Peyer's patch (tissue), 4 donors: ENCODE measurements around the gene CDH2. TPM values are rescaled to one million over a fixed set of nuclear protein-coding genes. Genes with fewer than 3 reads are reported as not detected.

Experiments used
- DNase-seq, 3 donors: peaks; one replicate each; pipeline ENCODE4 v3.0.0-alpha.2; 2017 to 2019
- H3K27ac ChIP-seq, 4 donors: fragments of 200-600 bp; sonication (generic); one replicate each; pipeline ENCODE4 v1.5.1; 2016 to 2019
- H3K27me3 ChIP-seq, 2 donors: fragments of 200-600 bp; sonication (generic); one replicate each; pipeline ENCODE4 v1.5.1; 2019
- H3K36me3 ChIP-seq, 3 donors: fragments of 200-600 bp; sonication (generic); one replicate each; pipeline ENCODE4 v1.5.1; 2016 to 2019
- H3K4me1 ChIP-seq, 4 donors: fragments of 200-600 bp; sonication (generic); one replicate each; pipeline ENCODE4 v1.5.1; 2016 to 2019
- H3K4me3 ChIP-seq, 4 donors: fragments of 200-600 bp; sonication (generic); 1 replicate in 3 of 4; 2 replicates in 1 of 4; pipeline ENCODE4 v1.5.1; 2016 to 2019; ENCODE audit warnings: mild to moderate bottlenecking in 1 of 4
- H3K9me3 ChIP-seq, 4 donors: fragments of 200-600 bp; sonication (generic); one replicate each; pipeline ENCODE4 v1.5.1; 2016 to 2019; ENCODE audit warnings: mild to moderate bottlenecking in 1 of 4
- POLR2A ChIP-seq, 2 donors: fragments of 450-650 bp; IDR thresholded peaks; one replicate each; pipeline ENCODE4 v1.5.1; 2017; ENCODE audit warnings: antibody characterized with exemption in 2 of 2, mild to moderate bottlenecking in 2 of 2, moderate library complexity in 2 of 2
- total RNA-seq, 4 donors: library from RNA; depleted of rRNA; stranded (reverse); fragments of >200 nt; gene quantifications; one replicate each; pipeline ENCODE4 v1.1.0, GENCODE V29; 2016
- TF ChIP-seq, protein P1 (sequence below), 6 experiments: fragments of 450-650 bp in 4 of 6; fragments of 200-600 bp in 2 of 6; sonication (generic) in 1 of 6; IDR thresholded peaks; one replicate each; pipeline ENCODE4 v1.5.1; 2017 to 2019; ENCODE audit warnings: antibody characterized with exemption in 6 of 6, mild to moderate bottlenecking in 3 of 6, moderate library complexity in 1 of 6

The CDH2 gene
- total RNA-seq, 4 donors from 2014 or later, result 0.66 to 1.3 TPM; not detected in 2

GRCh38 chr18:28095041-28095440 is 81.9 kb downstream of the CDH2 start:
- Histone ChIP-seq H3K9me3 (no peaks in the 10 kb centered on the region), H3K27me3 (no peaks in the 10 kb centered on the region), H3K27ac (no peak overlapping the region), H3K4me3 (no peak overlapping the region), H3K36me3 (no peaks in the 10 kb centered on the region), H3K4me1 (no peaks in the 10 kb centered on the region)
- DNase-seq, result no peak
- TF ChIP-seq POLR2A (IDR thresholded peaks at IDR 0.05), result no peak
- TF ChIP-seq, protein P1, sequence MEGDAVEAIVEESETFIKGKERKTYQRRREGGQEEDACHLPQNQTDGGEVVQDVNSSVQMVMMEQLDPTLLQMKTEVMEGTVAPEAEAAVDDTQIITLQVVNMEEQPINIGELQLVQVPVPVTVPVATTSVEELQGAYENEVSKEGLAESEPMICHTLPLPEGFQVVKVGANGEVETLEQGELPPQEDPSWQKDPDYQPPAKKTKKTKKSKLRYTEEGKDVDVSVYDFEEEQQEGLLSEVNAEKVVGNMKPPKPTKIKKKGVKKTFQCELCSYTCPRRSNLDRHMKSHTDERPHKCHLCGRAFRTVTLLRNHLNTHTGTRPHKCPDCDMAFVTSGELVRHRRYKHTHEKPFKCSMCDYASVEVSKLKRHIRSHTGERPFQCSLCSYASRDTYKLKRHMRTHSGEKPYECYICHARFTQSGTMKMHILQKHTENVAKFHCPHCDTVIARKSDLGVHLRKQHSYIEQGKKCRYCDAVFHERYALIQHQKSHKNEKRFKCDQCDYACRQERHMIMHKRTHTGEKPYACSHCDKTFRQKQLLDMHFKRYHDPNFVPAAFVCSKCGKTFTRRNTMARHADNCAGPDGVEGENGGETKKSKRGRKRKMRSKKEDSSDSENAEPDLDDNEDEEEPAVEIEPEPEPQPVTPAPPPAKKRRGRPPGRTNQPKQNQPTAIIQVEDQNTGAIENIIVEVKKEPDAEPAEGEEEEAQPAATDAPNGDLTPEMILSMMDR (IDR thresholded peaks at IDR 0.05), result no peak

DNA sequence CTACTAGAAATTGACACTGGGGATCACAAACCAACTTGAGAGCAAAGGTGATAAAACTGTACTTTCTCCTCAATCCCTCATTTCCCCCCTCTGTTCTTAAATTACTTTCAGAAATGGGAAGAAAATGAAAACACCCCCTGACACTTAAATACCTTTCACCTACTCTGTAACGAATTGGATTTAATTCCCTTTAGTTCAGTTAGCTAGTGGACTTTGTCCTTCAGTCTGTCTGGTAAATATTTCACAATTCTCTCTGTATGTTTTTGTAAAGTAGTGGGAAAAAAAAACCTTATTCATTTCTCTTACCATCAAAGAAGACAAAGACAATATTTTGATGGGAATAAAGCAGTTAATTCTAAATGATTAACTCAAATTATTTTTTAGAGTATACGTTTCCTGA is 85.7 kb downstream of the CDH2 start:
- DNase-seq, result no peak
- H3K27ac ChIP-seq, result no peak overlapping the region

DNA sequence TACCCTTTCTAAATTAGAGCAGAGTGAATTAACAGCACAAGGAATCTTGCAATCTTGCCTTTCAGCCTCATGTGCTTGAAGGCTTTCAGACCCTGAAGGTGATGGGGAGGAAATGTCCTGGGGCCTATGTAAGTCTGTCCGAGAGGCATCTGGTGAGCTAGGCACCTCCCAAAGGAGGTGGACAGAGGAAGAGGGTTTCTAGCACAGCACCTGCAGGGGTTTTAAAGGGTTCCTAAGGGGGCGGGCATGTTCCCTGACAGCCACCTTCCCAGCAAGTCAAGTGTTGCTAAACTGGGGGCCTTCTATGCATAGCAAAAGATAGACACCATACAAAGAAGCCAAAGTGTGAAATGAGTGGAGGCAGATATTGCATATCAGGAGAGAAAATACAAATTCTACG is 88.5 kb downstream of the CDH2 start:
- Histone ChIP-seq H3K27ac (no peak overlapping the region), H3K4me1 (no peaks in the 10 kb centered on the region), H3K9me3 (no peaks in the 10 kb centered on the region), H3K4me3 (no peak overlapping the region), H3K27me3 (no peaks in the 10 kb centered on the region), H3K36me3 (no peaks in the 10 kb centered on the region)
- no peak for TF ChIP-seq POLR2A (IDR thresholded peaks at IDR 0.05)
- TF ChIP-seq, protein P1 (IDR thresholded peaks at IDR 0.05), result no peak
- no peak for DNase-seq

More for the DNA sequence above, 85.7 kb downstream of the CDH2 start:
- H3K4me3 ChIP-seq, result no peak overlapping the region
- H3K36me3 ChIP-seq, result no peaks in the 10 kb centered on the region
- TF ChIP-seq, protein P1 (IDR thresholded peaks at IDR 0.05), result no peak
- no peak for TF ChIP-seq POLR2A (IDR thresholded peaks at IDR 0.05)
- H3K27me3 ChIP-seq, result no peaks in the 10 kb centered on the region
- no peaks in the 10 kb centered on the region for H3K4me1 ChIP-seq
- H3K9me3 ChIP-seq, result no peaks in the 10 kb centered on the region

DNA sequence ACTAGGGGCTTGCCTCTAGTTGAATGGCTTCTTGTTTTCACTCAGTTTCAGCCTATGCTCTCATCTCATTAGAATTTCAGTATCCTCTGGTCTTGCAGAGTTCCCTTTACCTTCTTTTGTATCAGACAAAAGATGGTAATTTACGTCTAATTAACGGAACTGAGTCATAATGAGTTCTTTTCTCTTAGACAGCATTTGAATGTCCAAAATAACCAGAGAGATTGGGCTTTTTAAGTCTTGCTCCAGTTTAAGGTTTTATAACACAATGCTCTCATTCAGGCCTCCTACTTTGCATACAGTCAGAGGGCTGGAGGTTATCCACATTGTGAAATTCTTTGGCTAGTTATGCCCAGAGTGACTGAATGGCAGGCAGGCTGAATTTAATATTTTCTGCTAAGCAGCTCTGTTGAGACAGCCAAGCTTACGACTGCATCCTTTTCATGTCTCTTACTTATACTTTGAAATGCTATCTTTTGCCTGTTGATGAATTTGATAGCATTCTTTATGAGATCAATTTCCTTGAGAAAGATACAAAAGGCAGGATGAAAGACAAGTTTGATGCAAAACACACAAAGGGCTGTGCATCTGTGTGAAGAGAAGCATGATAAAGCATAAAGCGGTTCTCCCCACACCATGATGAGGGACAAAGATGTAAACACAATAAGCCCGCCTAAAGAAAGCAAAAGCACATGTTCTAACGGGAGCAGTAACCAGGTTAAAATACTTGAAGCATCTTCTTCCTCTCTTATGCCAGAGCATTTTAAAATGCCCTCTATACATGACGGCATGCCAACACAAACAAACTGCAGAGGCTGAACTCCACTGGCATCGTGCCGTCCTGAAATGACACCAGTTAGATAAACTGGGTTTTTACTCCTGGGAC is 90.0 kb downstream of the CDH2 start:
- Histone ChIP-seq H3K36me3 (no peaks in the 10 kb centered on the region), H3K4me3 (no peak overlapping the region), H3K9me3 (no peaks in the 10 kb centered on the region), H3K27ac (no peak overlapping the region), H3K27me3 (no peaks in the 10 kb centered on the region), H3K4me1 (no peaks in the 10 kb centered on the region)
- no peak for DNase-seq
- no peak for TF ChIP-seq POLR2A (IDR thresholded peaks at IDR 0.05)
- TF ChIP-seq, protein P1 (IDR thresholded peaks at IDR 0.05), result no peak

- Histone ChIP-seq H3K27me3 (no peaks in the 10 kb centered on the region), H3K27ac (no peak overlapping the region), H3K9me3 (no peaks in the 10 kb centered on the region), H3K36me3 (no peaks in the 10 kb centered on the region), H3K4me3 (no peak overlapping the region), H3K4me1 (no peaks in the 10 kb centered on the region)
- TF ChIP-seq, protein P1 (IDR thresholded peaks at IDR 0.05), result no peak
- no peak for TF ChIP-seq POLR2A (IDR thresholded peaks at IDR 0.05)
- DNase-seq, result no peak
Measured at GRCh38 chr18:28081516-28081915, 95.4 kb downstream of the CDH2 start.
